HG02798 (cell line): Measurements from ENCODE around the gene VAV1.

Experiments used
- ATAC-seq: cut with Tn5 transposase; IDR thresholded peaks from one replicate; pipeline ENCODE4 v1.9.1; 2021; ENCODE audit warnings: mild to moderate bottlenecking; ENCODE audit not compliant: unreplicated experiment, poor library complexity

Gene VAV1

DNA sequence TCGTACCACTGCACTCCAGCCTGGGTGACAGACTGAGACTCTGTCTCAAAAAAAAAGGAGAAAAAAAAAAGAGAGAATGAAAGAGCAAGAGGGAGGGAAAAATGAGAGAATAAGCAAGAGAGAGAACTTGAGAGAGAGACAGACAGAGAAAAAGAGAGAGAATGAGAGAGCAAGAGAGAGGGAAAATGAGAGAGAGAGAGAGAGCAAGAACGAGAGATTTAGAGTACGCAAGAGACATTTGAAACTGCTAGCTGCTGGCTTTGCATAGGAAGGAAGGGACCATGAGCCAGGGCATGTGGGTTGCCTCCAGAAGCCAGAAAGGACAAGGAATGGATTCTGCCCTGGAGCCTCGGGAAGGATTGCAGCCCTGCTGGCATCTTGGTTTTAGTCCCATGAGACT lies 105.3 kb downstream of the VAV1 start:
- ATAC-seq = no peak

DNA sequence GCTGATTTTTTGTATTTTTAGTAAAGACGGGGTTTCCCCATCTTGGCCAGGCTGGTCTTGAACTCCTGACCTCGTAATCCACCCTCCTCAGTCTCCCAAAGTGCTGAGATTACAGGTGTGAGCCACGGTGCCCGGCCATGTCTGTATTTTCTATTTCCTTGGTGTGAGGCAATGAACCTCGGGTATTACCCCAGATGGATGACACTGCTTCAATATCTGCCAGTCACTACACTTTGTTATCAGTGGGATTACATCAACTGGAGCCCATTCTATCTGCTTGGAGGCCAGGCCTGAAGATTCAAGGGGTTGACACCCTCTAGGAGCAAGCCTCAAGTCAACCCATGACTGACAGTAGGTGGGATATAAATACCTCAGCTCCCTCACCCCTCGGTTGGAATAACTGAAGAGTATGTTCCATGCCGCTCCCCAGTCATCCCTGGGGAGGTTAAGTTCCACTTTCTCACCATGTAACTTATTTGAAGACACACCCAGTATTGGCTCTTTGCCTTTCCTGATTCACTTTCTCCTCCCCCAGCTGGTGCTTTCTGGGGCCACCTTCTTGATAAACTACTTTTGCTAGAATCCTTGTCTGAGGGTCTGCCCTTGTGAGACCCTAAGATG lies 113.9 kb downstream of the VAV1 start:
- no peak for ATAC-seq

DNA sequence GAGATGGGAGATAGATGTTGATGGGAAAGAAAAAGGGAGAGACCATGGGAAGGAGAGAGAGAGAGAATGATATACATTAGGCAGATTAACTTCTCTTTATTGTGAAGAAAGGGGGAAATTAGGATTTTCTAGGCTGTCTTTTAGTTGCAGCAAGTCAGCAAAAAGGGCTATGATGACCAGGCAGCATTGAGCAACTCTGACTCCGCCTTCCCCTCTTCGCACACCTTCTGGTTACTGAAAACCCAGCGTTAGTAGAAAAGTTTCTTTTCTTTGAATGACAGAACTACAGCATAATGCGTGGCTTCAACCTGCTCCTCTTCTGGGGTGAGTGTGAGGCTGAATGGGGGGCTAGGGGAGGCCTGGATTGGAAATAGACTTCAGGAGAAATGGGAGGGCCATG lies 114.8 kb downstream of the VAV1 start, which contains the start of gene ADGRE1:
Gene ADGRE1, plus strand, starts transcription at position 264 of the 400 bp plus-strand sequence. Its CDS starts 30 bp downstream, at position 294.
- no peak for ATAC-seq

GRCh38 chr19:6888967-6889366 lies 116.5 kb downstream of the VAV1 start:
- ATAC-seq = no peak

GRCh38 chr19:6890401-6890913 lies 117.9 kb downstream of the VAV1 start:
- ATAC-seq = no peak

DNA sequence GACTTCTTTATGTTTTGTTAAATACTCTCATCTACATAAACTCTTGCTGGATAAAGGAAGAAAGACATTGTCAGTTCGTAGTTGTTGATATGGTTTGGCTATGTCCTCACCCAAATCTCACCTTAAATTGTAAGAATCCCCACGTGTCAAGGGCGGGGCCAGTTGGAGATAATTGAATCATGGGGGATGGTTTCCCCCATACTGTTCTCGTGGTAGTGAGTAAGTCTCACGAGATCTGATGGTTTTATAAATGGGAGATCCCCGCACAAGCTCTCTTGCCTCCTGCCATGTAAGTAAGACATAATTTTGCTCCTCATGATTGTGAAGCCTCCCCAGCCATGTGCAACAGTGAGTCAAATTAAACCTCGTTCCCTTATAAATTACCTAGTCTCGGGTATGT lies 118.4 kb downstream of the VAV1 start:
- no peak for ATAC-seq

DNA sequence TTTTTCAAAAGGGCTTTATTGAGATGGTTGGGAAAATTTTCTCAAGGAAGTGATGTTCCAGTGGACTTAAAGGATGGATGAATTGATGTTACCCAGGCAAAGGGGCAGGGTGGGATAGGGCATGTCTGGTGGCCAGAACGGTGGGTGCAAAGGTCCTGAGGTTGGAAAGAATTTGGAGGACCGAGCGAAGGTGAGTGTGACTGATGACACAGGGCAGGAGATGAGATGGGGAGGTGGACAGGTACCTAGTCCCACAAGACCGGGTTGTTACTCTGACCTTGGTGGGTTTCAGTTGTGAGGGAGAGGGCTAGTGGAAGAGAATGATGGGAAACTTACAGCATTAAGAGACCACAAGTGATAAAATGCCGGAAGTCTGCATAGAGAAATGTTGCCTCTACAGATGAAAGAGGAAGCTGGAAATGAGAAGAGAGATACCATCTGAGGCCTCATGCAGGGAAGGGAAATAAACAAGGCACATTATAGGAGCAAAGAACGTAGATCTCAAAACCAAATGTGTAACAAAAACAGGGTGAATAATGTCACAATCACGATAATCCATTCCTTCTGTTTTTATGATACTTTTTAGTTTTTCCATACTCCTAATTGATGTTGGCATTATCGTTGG lies 119.4 kb downstream of the VAV1 start:
- ATAC-seq = no peak

GRCh38 chr19:6894313-6894712 lies 121.8 kb downstream of the VAV1 start:
- ATAC-seq = no peak

GRCh38 chr19:6903446-6903845 lies 130.9 kb downstream of the VAV1 start:
- no peak for ATAC-seq

DNA sequence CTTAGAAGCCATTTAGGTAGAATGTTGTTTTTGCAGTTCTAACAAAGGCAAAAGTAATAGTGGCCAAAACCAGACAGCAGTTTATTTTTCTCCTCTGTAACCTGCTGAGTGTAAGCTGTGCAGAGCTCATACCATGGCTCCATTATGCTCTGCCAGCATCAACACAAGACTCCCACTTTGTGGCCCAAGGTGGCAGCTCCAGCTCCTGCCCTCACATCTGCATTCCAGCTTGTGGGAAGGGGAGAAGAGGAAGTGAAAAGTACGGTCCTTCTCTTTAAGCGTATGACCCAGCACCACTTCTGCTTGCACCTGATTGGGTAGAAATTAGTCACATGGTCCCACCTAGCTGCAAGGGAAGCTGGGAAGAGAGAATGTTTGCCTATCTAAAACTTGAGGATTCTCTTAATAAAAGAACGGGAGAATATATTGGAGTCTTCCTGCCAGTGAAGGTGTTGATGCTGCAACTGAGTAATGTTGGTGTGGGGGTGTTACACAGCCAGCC lies 134.1 kb downstream of the VAV1 start:
- no peak for ATAC-seq
